Endothelial cell (in vitro differentiated cells): Measurements from ENCODE around the gene PPP6R2. TPM values are rescaled to one million over a fixed set of nuclear protein-coding genes. Genes with fewer than 3 reads are reported as not detected.

ENCODE experiments used
- DNase-seq: peaks from one replicate; pipeline ENCODE4 v3.0.0; 2021; ENCODE audit warnings: low spot score
- H3K27ac Mint-ChIP-seq: one replicate; pipeline ENCODE4 v1.8.0; 2021; ENCODE audit warnings: mixed read lengths, inconsistent platforms; ENCODE audit not compliant: unreplicated experiment
- H3K27me3 Mint-ChIP-seq: one replicate; pipeline ENCODE4 v1.8.0; 2021; ENCODE audit warnings: mild to moderate bottlenecking, moderate library complexity, mixed read lengths, inconsistent platforms; ENCODE audit not compliant: unreplicated experiment
- H3K36me3 Mint-ChIP-seq: one replicate; pipeline ENCODE4 v1.8.0; 2021; ENCODE audit warnings: mild to moderate bottlenecking, low read depth, mixed read lengths, inconsistent platforms; ENCODE audit not compliant: unreplicated experiment
- H3K4me1 Mint-ChIP-seq: one replicate; pipeline ENCODE4 v1.8.0; 2021; ENCODE audit warnings: mild to moderate bottlenecking, mixed read lengths, inconsistent platforms; ENCODE audit not compliant: unreplicated experiment
- H3K4me3 Mint-ChIP-seq: one replicate; pipeline ENCODE4 v1.8.0; 2021; ENCODE audit warnings: mild to moderate bottlenecking, mixed read lengths, inconsistent platforms; ENCODE audit not compliant: unreplicated experiment
- H3K9me3 Mint-ChIP-seq: one replicate; pipeline ENCODE4 v1.8.0; 2021; ENCODE audit warnings: mixed read lengths, inconsistent platforms; ENCODE audit not compliant: unreplicated experiment
- total RNA-seq: library from RNA; stranded (reverse); fragmentation: NEBNext Ultra II Directional; extraction: Animal tissue kit (Norgen Biotek cat#: 25700); gene quantifications from one replicate; pipeline ENCODE4 v1.2.1, GENCODE V29; 2021; ENCODE audit not compliant: unreplicated experiment
- TF ChIP-seq, protein P1 (sequence below): fragments of 200-600 bp; sonication (generic); IDR thresholded peaks from one replicate; pipeline ENCODE4 v1.5.0; 2021; ENCODE audit warnings: antibody characterized with exemption; ENCODE audit not compliant: unreplicated experiment

PPP6R2 gene
- total RNA-seq, 1 donor from 2014 or later = 50.9 TPM

DNA sequence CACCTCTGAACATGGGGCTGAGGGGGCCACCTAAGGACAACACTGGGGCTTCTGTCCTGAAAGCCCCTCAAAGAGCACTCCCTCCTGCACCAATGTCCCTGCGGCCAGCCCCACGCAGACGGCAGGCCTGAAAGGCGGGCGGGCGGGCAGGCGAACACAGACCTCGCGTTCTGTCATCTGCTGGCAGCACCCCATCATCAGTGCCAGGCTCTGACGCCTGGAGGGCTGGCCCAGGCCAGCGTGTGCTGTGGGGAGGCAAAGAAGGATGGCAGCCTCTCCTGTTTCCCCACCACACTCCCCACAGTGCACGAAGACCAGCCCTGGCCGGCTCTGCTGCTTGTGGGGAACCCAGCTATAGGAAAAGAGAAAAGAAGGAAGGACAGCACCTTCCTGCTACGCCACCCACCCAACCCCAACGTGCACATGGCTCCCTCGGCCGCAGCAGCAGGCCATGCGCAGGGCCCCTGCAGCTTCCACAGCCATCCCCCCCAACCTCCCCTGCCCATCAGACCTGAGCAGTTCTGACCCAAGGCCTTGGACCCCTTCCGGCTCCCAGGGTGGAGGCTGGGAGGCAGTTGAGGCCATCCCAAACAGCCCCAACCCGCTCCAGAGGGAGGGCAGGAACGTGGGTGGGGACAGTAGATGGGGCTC lies 128.2 kb downstream of the PPP6R2 start:
- Mint-ChIP-seq H3K36me3 (peaks cover 6% of the 10 kb centered on the region), H3K4me1 (peaks cover 25% of the 10 kb centered on the region), H3K9me3 (no peaks in the 10 kb centered on the region), H3K4me3 (no peak overlapping the region), H3K27ac (no peak overlapping the region), H3K27me3 (peaks cover 19% of the 10 kb centered on the region)
- TF ChIP-seq, protein P1, sequence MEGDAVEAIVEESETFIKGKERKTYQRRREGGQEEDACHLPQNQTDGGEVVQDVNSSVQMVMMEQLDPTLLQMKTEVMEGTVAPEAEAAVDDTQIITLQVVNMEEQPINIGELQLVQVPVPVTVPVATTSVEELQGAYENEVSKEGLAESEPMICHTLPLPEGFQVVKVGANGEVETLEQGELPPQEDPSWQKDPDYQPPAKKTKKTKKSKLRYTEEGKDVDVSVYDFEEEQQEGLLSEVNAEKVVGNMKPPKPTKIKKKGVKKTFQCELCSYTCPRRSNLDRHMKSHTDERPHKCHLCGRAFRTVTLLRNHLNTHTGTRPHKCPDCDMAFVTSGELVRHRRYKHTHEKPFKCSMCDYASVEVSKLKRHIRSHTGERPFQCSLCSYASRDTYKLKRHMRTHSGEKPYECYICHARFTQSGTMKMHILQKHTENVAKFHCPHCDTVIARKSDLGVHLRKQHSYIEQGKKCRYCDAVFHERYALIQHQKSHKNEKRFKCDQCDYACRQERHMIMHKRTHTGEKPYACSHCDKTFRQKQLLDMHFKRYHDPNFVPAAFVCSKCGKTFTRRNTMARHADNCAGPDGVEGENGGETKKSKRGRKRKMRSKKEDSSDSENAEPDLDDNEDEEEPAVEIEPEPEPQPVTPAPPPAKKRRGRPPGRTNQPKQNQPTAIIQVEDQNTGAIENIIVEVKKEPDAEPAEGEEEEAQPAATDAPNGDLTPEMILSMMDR = no peak
- DNase-seq = no peak

GRCh38 chr22:50471962-50472361 lies 128.8 kb downstream of the PPP6R2 start:
- Mint-ChIP-seq H3K27ac (no peak overlapping the region), H3K4me3 (peak overlapping the region; percentile 56), H3K36me3 (peaks cover under 1% of the 10 kb centered on the region), H3K4me1 (peaks cover 22% of the 10 kb centered on the region), H3K27me3 (peaks cover 20% of the 10 kb centered on the region), H3K9me3 (no peaks in the 10 kb centered on the region)
- DNase-seq = no peak
- TF ChIP-seq, protein P1 = no peak

- peaks cover 23% of the 10 kb centered on the region for H3K27me3 Mint-ChIP-seq
- H3K9me3 Mint-ChIP-seq = no peaks in the 10 kb centered on the region
- peak overlapping the region; percentile 94 for H3K4me3 Mint-ChIP-seq
- H3K36me3 Mint-ChIP-seq = no peaks in the 10 kb centered on the region
- TF ChIP-seq, protein P1 = no peak
- DNase-seq = no peak
- peaks cover 22% of the 10 kb centered on the region for H3K4me1 Mint-ChIP-seq
- H3K27ac Mint-ChIP-seq = peak overlapping the region; percentile 74
Observed at GRCh38 chr22:50473088-50473487, 130.0 kb downstream of the PPP6R2 start.

DNA sequence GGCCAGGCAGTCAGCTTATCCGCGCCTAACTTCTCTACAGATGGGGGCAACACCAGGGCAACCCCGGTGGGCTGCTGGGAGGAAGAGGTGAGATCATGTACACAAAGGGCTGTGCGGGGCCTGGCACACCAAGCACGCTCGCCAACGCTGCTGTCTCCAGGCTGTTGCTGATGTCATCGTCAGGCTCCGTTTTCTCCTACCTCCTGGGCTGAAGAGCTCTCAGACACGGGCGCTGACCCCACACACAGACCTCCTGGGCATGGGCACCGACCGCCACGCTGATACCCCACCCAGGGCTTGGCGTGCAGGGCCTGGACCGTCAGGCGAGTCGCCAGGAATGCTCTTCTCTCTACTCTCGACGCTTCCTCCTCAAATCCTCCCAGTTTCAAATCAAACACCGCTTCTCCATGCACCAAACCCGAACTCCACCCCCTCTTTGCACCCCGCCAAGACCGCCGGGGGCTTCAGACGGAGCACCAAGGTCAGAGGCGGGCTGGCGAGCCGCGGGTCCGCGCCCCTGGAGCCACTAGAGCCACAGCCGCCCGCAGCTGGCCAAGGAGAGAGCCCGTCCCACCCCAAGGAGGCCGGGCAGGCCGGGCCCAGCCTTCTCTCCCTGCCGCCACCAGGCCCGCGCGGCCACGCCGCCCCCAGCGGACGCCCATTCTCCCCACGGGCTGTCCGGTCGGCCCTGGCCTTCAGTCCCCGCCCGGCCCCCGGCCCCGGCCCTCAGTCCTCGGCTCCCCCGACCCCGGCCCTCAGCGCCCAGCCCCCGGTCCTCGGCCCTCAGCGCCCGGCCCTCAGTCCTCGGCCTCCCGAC lies 130.9 kb downstream of the PPP6R2 start:
- peaks cover 29% of the 10 kb centered on the region for H3K27me3 Mint-ChIP-seq
- TF ChIP-seq, protein P1 = no peak
- peak overlapping the region; percentile 77 for H3K27ac Mint-ChIP-seq
- H3K4me1 Mint-ChIP-seq = peaks cover 22% of the 10 kb centered on the region
- no peaks in the 10 kb centered on the region for H3K36me3 Mint-ChIP-seq
- peak; percentile 48 for DNase-seq
- H3K9me3 Mint-ChIP-seq = no peaks in the 10 kb centered on the region
- H3K4me3 Mint-ChIP-seq = peak overlapping the region; percentile 94
